Measurements from ENCODE around the gene PPP1R14B.

The PPP1R14B gene

GRCh38 chr11:64245401-64245796 lies 1.3 kb downstream of the PPP1R14B start:
- DNase-seq, result no peak

- no peak for DNase-seq
Measured at GRCh38 chr11:64244966-64245365, 1.8 kb downstream of the PPP1R14B start.

- no peak for DNase-seq
Measured at GRCh38 chr11:64244107-64244506, 2.6 kb downstream of the PPP1R14B start.

GRCh38 chr11:64243236-64243854 lies 3.4 kb downstream of the PPP1R14B start:
- no peak for DNase-seq

GRCh38 chr11:64241491-64242374 lies 5.0 kb downstream of the PPP1R14B start:
- peak; percentile 27 for DNase-seq

GRCh38 chr11:64241241-64241490 lies 5.6 kb downstream of the PPP1R14B start:
- DNase-seq, result peak; percentile 96

GRCh38 chr11:64240435-64241240 lies 6.1 kb downstream of the PPP1R14B start, which contains the start of gene FKBP2:
TSS of gene FKBP2 (plus strand) at chr11:64241095. CDS start at chr11:64242388, 1,293 bp downstream.
- peak; percentile 76 for DNase-seq

GRCh38 chr11:64239662-64240434 lies 6.9 kb downstream of the PPP1R14B start:
- no peak for DNase-seq

- no peak for DNase-seq
Measured at GRCh38 chr11:64238999-64239398, 7.7 kb downstream of the PPP1R14B start.

GRCh38 chr11:64238076-64238475 lies 8.7 kb downstream of the PPP1R14B start:
- no peak for DNase-seq

GRCh38 chr11:64237484-64237951 lies 9.2 kb downstream of the PPP1R14B start:
- DNase-seq, result peak; percentile 80

- DNase-seq, result no peak
Measured at GRCh38 chr11:64235437-64236161, 11.1 kb downstream of the PPP1R14B start.

GRCh38 chr11:64234647-64235379 lies 11.9 kb downstream of the PPP1R14B start:
- DNase-seq, result no peak

- no peak for DNase-seq
Measured at GRCh38 chr11:64233913-64234586, 12.7 kb downstream of the PPP1R14B start, which contains the start of gene VEGFB. TSS of gene VEGFB (plus strand) at chr11:64234584. CDS start at chr11:64234834, 250 bp downstream.

GRCh38 chr11:64232967-64233315 lies 13.8 kb downstream of the PPP1R14B start:
- no peak for DNase-seq

GRCh38 chr11:64232182-64232966 lies 14.4 kb downstream of the PPP1R14B start:
- DNase-seq, result no peak

- no peak for DNase-seq
Measured at GRCh38 chr11:64231546-64231945, 15.2 kb downstream of the PPP1R14B start.

- no peak for DNase-seq
Measured at GRCh38 chr11:64230985-64231365, 15.8 kb downstream of the PPP1R14B start.

GRCh38 chr11:64230171-64230984 lies 16.4 kb downstream of the PPP1R14B start, which contains the start of gene DNAJC4:
TSS of gene DNAJC4 (plus strand) at chr11:64230548. CDS start at chr11:64230855, 307 bp downstream.
- peak; percentile 90 for DNase-seq

Data from NCI-H748 treated with DMSO at 0.1 percent for 48 hours (cell line).